Measurements from ENCODE around the gene GORASP1. TPM values are rescaled to one million over a fixed set of nuclear protein-coding genes. Genes with fewer than 3 reads are reported as not detected.

The GORASP1 gene
- total and polyA plus RNA-seq, 2 of the 13 experiments (the other 11 are each of a cell fraction or from before 2014, with no cell fraction given), result 36.4 to 39.8 TPM

GRCh38 chr3:39095778-39096177 lies 11.6 kb downstream of the GORASP1 start:
- peaks cover 26 to 87% of the 10 kb centered on the region in 2 experiments for H3K36me3 ChIP-seq (replicated peaks in 1 of 2; ENCODE audit: control insufficient read depth in 1 of 2, insufficient read depth in 2 of 2, low read length in 2 of 2)
- no peak for TF ChIP-seq ZNF431 (CRISPR knock-in tag; IDR thresholded peaks at IDR 0.05; ENCODE audit: borderline replicate concordance, low read depth)
- no peak for TF ChIP-seq ZNF570 (CRISPR knock-in tag; IDR thresholded peaks at IDR 0.05; ENCODE audit: borderline replicate concordance)
- no peak for TF ChIP-seq CENPT (CRISPR knock-in tag; IDR thresholded peaks at IDR 0.05; ENCODE audit: low read depth)
- TF ChIP-seq ZNF33B (CRISPR knock-in tag; IDR thresholded peaks at IDR 0.05), result no peak
- TF ChIP-seq ELF4 (CRISPR knock-in tag; IDR thresholded peaks at IDR 0.05; ENCODE audit: borderline replicate concordance), result no peak
- no peak for TF ChIP-seq ZNF883 (CRISPR knock-in tag; IDR thresholded peaks at IDR 0.05; ENCODE audit: not compliant biosample characterization)
- TF ChIP-seq ZSCAN29 (CRISPR knock-in tag; conservative IDR thresholded peaks at IDR 0.05), result no peak
- TF ChIP-seq GFI1 (CRISPR knock-in tag; IDR thresholded peaks at IDR 0.05; ENCODE audit: borderline replicate concordance), result no peak
- no peak for TF ChIP-seq KDM3A (CRISPR knock-in tag; IDR thresholded peaks at IDR 0.05; ENCODE audit: low read depth)
- TF ChIP-seq RXRB (CRISPR knock-in tag; IDR thresholded peaks at IDR 0.05; ENCODE audit: borderline replicate concordance), result no peak
- TF ChIP-seq, protein P1, sequence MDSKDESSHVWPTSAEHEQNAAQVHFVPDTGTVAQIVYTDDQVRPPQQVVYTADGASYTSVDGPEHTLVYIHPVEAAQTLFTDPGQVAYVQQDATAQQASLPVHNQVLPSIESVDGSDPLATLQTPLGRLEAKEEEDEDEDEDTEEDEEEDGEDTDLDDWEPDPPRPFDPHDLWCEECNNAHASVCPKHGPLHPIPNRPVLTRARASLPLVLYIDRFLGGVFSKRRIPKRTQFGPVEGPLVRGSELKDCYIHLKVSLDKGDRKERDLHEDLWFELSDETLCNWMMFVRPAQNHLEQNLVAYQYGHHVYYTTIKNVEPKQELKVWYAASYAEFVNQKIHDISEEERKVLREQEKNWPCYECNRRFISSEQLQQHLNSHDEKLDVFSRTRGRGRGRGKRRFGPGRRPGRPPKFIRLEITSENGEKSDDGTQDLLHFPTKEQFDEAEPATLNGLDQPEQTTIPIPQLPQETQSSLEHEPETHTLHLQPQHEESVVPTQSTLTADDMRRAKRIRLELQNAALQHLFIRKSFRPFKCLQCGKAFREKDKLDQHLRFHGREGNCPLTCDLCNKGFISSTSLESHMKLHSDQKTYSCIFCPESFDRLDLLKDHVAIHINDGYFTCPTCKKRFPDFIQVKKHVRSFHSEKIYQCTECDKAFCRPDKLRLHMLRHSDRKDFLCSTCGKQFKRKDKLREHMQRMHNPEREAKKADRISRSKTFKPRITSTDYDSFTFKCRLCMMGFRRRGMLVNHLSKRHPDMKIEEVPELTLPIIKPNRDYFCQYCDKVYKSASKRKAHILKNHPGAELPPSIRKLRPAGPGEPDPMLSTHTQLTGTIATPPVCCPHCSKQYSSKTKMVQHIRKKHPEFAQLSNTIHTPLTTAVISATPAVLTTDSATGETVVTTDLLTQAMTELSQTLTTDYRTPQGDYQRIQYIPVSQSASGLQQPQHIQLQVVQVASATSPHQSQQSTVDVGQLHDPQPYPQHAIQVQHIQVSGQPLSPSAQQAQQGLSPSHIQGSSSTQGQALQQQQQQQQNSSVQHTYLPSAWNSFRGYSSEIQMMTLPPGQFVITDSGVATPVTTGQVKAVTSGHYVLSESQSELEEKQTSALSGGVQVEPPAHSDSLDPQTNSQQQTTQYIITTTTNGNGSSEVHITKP (CRISPR knock-in tag; IDR thresholded peaks at IDR 0.05; ENCODE audit: low read depth), result no peak
- no peak for TF ChIP-seq ZBTB10 (CRISPR knock-in tag; IDR thresholded peaks at IDR 0.05; ENCODE audit: borderline replicate concordance)
- no peak for TF ChIP-seq KLF6 (CRISPR knock-in tag; IDR thresholded peaks at IDR 0.05)
- TF ChIP-seq MBNL3 (CRISPR knock-in tag; conservative IDR thresholded peaks at IDR 0.05), result no peak
- no peak for TF ChIP-seq USF2 (IDR thresholded peaks at IDR 0.05; ENCODE audit: low read depth, low read length)
- TF ChIP-seq USF2 (CRISPR knock-in tag; IDR thresholded peaks at IDR 0.05; ENCODE audit: borderline replicate concordance), result no peak
- TF ChIP-seq ZNF75D (CRISPR knock-in tag; IDR thresholded peaks at IDR 0.05; ENCODE audit: borderline replicate concordance), result no peak

More at GRCh38 chr3:39095778-39096177, 11.6 kb downstream of the GORASP1 start:
- H3K4me1 ChIP-seq (ENCODE audit: insufficient read depth, low read length), result peaks cover 14% of the 10 kb centered on the region
- CTCF ChIA-PET (ENCODE audit: low intra/inter-chr PET ratio, low total read pairs), result interaction anchor here (1.1 kb wide), 1 partner anchor 31 kb away, joined by 3 read pairs; no protein-coding TSS in a partner anchor
- WGBS (ENCODE audit: low lambda C conversion rate), result 94% methylated on average over 3 of the region's 3 CpGs
- no peaks in the 10 kb centered on the region for H4K20me1 ChIP-seq (ENCODE audit: insufficient read depth, low read length)
- FAIRE-seq (no peak), DNase-seq (ENCODE audit: low spot score) (no peak), ATAC-seq (no peak)
- no peak overlapping the region for H2AFZ ChIP-seq (ENCODE audit: low read length)
- H3K4me3 ChIP-seq (replicated peaks in 1 of 3; ENCODE audit: insufficient read depth in 1 of 3, low read depth in 2 of 3, low read length in 3 of 3), result no peak overlapping the region
- POLR2A ChIA-PET, result no interaction called here
- H3K4me2 ChIP-seq (ENCODE audit: low read depth, low read length), result no peak overlapping the region
- no TSS peak for BruUV-seq (replicated peaks)
- no peaks in the 10 kb centered on the region for H3K9me3 ChIP-seq (ENCODE audit: low read length)
- no peak overlapping the region for H3K27ac ChIP-seq (ENCODE audit: extremely low read length, insufficient read depth, low read length)
- no peaks in the 10 kb centered on the region for H3K79me2 ChIP-seq (ENCODE audit: insufficient read depth, low read length)
- intact Hi-C loops (cut with micrococcal nuclease; ENCODE audit: unreplicated experiment), result loop anchor here (5.0 kb wide), 1 partner anchor 1638 kb away; no protein-coding TSS in a partner anchor
- H3K27me3 ChIP-seq (ENCODE audit: control insufficient read depth in 1 of 2, insufficient read depth in 2 of 2, low read length in 2 of 2), result no peaks in the 10 kb centered on the region
- in situ Hi-C loops (cut with HindIII; ENCODE audit: extremely low pct_ligation_motif_present, low pct_unique_long_range_greater_than_20kb), result no loop called here
- no peak overlapping the region for H3K9ac ChIP-seq (ENCODE audit: insufficient read depth, low read depth, low read length)
